VCaP (cell line): Measurements from ENCODE around the gene SF1.
"Not testable (repeated sequence)": the region's sequence is repeated elsewhere in the genome, so short reads cannot be mapped to it uniquely, and the experiment has no call there.

Experiments used
- H3K27ac ChIP-seq: fragments of 450-650 bp; 2 replicates; pipeline ENCODE4 v1.5.1; 2017
- CTCF ChIP-seq: fragments of 450-650 bp; conservative IDR thresholded peaks from 2 replicates; pipeline ENCODE4 v1.5.1; 2017; ENCODE audit warnings: mild to moderate bottlenecking, moderate library complexity

SF1 gene

GRCh38 chr11:64778473-64779298 is at the start of gene SF1:
Gene SF1 (minus strand): TSS chr11:64778542. CDS start chr11:64778392, 150 bp downstream.
- H3K27ac ChIP-seq, result peak within 1 kb of the TSS; percentile 100
- 0 out of 2 replicates have a peak, but pooled peaks have one; percentile 32 for TF ChIP-seq CTCF

GRCh38 chr11:64827451-64827839 is 49.1 kb upstream of the SF1 start:
- H3K27ac ChIP-seq, result no peak overlapping the region
- no peak for TF ChIP-seq CTCF

- peak overlapping the region; percentile 32 for H3K27ac ChIP-seq
- TF ChIP-seq CTCF, result no peak
Measured at GRCh38 chr11:64826578-64827450, 48.5 kb upstream of the SF1 start.

GRCh38 chr11:64826062-64826461 is 47.7 kb upstream of the SF1 start:
- TF ChIP-seq CTCF, result 0 out of 2 replicates have a peak, but pooled peaks have one; percentile 7
- peak overlapping the region; percentile 32 for H3K27ac ChIP-seq

GRCh38 chr11:64823568-64824119 is 45.3 kb upstream of the SF1 start:
- no peak for TF ChIP-seq CTCF
- H3K27ac ChIP-seq, result no peak overlapping the region

GRCh38 chr11:64817476-64817875 is 39.1 kb upstream of the SF1 start:
- TF ChIP-seq CTCF, result no peak
- no peak overlapping the region for H3K27ac ChIP-seq

- H3K27ac ChIP-seq, result not testable (repeated sequence)
Measured at GRCh38 chr11:64815433-64815832, 37.1 kb upstream of the SF1 start.
